Uterus (tissue), 4 donors: ENCODE data around the gene NIPBL. TPM values are rescaled to one million over a fixed set of nuclear protein-coding genes. Genes with fewer than 3 reads are reported as not detected.
"Not testable (repeated sequence)": the region's sequence is repeated elsewhere in the genome, so short reads cannot be mapped to it uniquely, and the experiment has no call there.

ENCODE experiments used
- DNase-seq, 2 donors: peaks; one replicate each; pipeline ENCODE4 v3.0.0-alpha.2; 2019 to 2020
- H3K27ac ChIP-seq, 2 donors: fragments of 200-600 bp; sonication (generic); 1 replicate in 1 of 2; 2 replicates in 1 of 2; pipeline ENCODE4 v1.5.1; 2016 to 2018
- H3K27me3 ChIP-seq, 2 donors: fragments of 200-600 bp; sonication (generic); one replicate each; pipeline ENCODE4 v1.5.1; 2018 to 2019; ENCODE audit warnings: control low read depth in 1 of 2
- H3K36me3 ChIP-seq, 2 donors: fragments of 200-600 bp; sonication (generic); one replicate each; pipeline ENCODE4 v1.5.1; 2019; ENCODE audit warnings: control low read depth in 1 of 2
- H3K4me1 ChIP-seq, 2 donors: fragments of 200-600 bp; sonication (generic); one replicate each; pipeline ENCODE4 v1.5.1; 2018 to 2019; ENCODE audit warnings: control low read depth in 1 of 2
- H3K4me3 ChIP-seq, 2 donors: fragments of 200-600 bp; sonication (generic); 1 replicate in 1 of 2; 2 replicates in 1 of 2; pipeline ENCODE4 v1.5.1; 2018 to 2019; ENCODE audit warnings: mild to moderate bottlenecking in 1 of 2
- H3K9me3 ChIP-seq, 2 donors: fragments of 200-600 bp; sonication (generic); one replicate each; pipeline ENCODE4 v1.5.1; 2019; ENCODE audit warnings: control low read depth in 1 of 2
- CTCF ChIP-seq, 4 experiments: fragments of 200-600 bp in 2 of 4; fragments of 450-650 bp in 2 of 4; sonication (generic) in 2 of 4; IDR thresholded peaks; one replicate each; pipeline ENCODE4 v1.5.1; 2016 to 2019; ENCODE audit warnings: antibody characterized with exemption in 4 of 4, mild to moderate bottlenecking in 2 of 4, moderate library complexity in 1 of 4
- POLR2A ChIP-seq, 2 donors: fragments of 450-650 bp; IDR thresholded peaks; one replicate each; pipeline ENCODE4 v1.6.1; 2016; ENCODE audit warnings: antibody characterized with exemption in 2 of 2, mild to moderate bottlenecking in 1 of 2, moderate library complexity in 1 of 2
- intact Hi-C: fragments of 100-400 bp; cut with DNase I; formaldehyde crosslinking; loops from one replicate; pipeline ENCODE4 v1.15.1; 2023; ENCODE audit warnings: low total_unique reads
- total RNA-seq, 4 donors: library from RNA; depleted of rRNA in 3 of 4; stranded (reverse); fragments of >200 nt in 3 of 4; gene quantifications; one replicate each; pipeline versions ENCODE4 v1.1.0 to v1.2.4, GENCODE V29; 2014 to 2023
- donor health status: DM: yes; HTN: yes; CAD: no.

The NIPBL gene
- total RNA-seq, 4 donors from 2014 or later: 49.7 to 108 (median 72.4) TPM

GRCh38 chr5:36886791-36887190, 10.2 kb downstream of the NIPBL start:
- no peak for DNase-seq
- TF ChIP-seq POLR2A (IDR thresholded peaks at IDR 0.05) (no peak), CTCF (IDR thresholded peaks at IDR 0.05) (no peak)
- Histone ChIP-seq H3K27me3 (no peaks in the 10 kb centered on the region), H3K27ac (no peak overlapping the region), H3K36me3 (no peaks in the 10 kb centered on the region), H3K4me1 (peaks cover 0 to 7% of the 10 kb centered on the region in 2 donors), H3K9me3 (no peaks in the 10 kb centered on the region), H3K4me3 (no peak overlapping the region)
- intact Hi-C loops: no loop called here

GRCh38 chr5:36887532-36887931, 11.0 kb downstream of the NIPBL start:
- H3K4me3 ChIP-seq: no peak overlapping the region
- no peak overlapping the region for H3K27ac ChIP-seq
- intact Hi-C loops: no loop called here
- H3K36me3 ChIP-seq: no peaks in the 10 kb centered on the region
- DNase-seq: no peak
- peaks cover 0 to 5% of the 10 kb centered on the region in 2 donors for H3K4me1 ChIP-seq
- TF ChIP-seq CTCF (IDR thresholded peaks at IDR 0.05): no peak
- no peak for TF ChIP-seq POLR2A (IDR thresholded peaks at IDR 0.05)
- H3K9me3 ChIP-seq: no peaks in the 10 kb centered on the region
- no peaks in the 10 kb centered on the region for H3K27me3 ChIP-seq

GRCh38 chr5:36888303-36888702, 11.7 kb downstream of the NIPBL start:
- no peak for DNase-seq
- Histone ChIP-seq H3K36me3 (no peaks in the 10 kb centered on the region), H3K27ac (no peak overlapping the region), H3K27me3 (no peaks in the 10 kb centered on the region), H3K4me3 (no peak overlapping the region), H3K9me3 (no peaks in the 10 kb centered on the region), H3K4me1 (peaks cover 0 to 5% of the 10 kb centered on the region in 2 donors)
- TF ChIP-seq CTCF (IDR thresholded peaks at IDR 0.05): no peak
- no peak for TF ChIP-seq POLR2A (IDR thresholded peaks at IDR 0.05)
- intact Hi-C loops: no loop called here

- TF ChIP-seq CTCF (IDR thresholded peaks at IDR 0.05) (no peak), POLR2A (IDR thresholded peaks at IDR 0.05) (no peak)
- no peaks in the 10 kb centered on the region for H3K9me3 ChIP-seq
- intact Hi-C loops: no loop called here
- H3K4me3 ChIP-seq: no peak overlapping the region
- no peak overlapping the region for H3K27ac ChIP-seq
- H3K36me3 ChIP-seq: no peaks in the 10 kb centered on the region
- no peaks in the 10 kb centered on the region for H3K27me3 ChIP-seq
- H3K4me1 ChIP-seq: peaks cover 0 to 5% of the 10 kb centered on the region in 2 donors
- no peak for DNase-seq
These were observed 12.7 kb downstream of the NIPBL start for GRCh38 chr5:36889264-36889663.

GRCh38 chr5:36891266-36891665, 14.7 kb downstream of the NIPBL start:
- no peak overlapping the region for H3K4me3 ChIP-seq
- DNase-seq: no peak
- no peak overlapping the region for H3K27ac ChIP-seq
- H3K27me3 ChIP-seq: no peaks in the 10 kb centered on the region
- H3K36me3 ChIP-seq: no peaks in the 10 kb centered on the region
- H3K4me1 ChIP-seq: peaks cover 0 to 5% of the 10 kb centered on the region in 2 donors
- no peaks in the 10 kb centered on the region for H3K9me3 ChIP-seq
- no peak for TF ChIP-seq POLR2A (IDR thresholded peaks at IDR 0.05)
- no peak for TF ChIP-seq CTCF (IDR thresholded peaks at IDR 0.05)
- intact Hi-C loops: no loop called here

- H3K27me3 ChIP-seq, H3K27ac ChIP-seq, H3K36me3 ChIP-seq, H3K9me3 ChIP-seq, intact Hi-C loops, H3K4me3 ChIP-seq, H3K4me1 ChIP-seq, DNase-seq: not testable (repeated sequence)
These were observed 15.7 kb downstream of the NIPBL start for GRCh38 chr5:36892085-36892830.
